HG03103 (cell line): ENCODE measurements around the gene FAM120AOS.
"Not testable (repeated sequence)": the region's sequence is repeated elsewhere in the genome, so short reads cannot be mapped to it uniquely, and the experiment has no call there.

Source experiments
- ATAC-seq: cut with Tn5 transposase; IDR thresholded peaks from one replicate; pipeline ENCODE4 v1.9.1; 2021; ENCODE audit warnings: low read depth; ENCODE audit not compliant: unreplicated experiment

The FAM120AOS gene

DNA sequence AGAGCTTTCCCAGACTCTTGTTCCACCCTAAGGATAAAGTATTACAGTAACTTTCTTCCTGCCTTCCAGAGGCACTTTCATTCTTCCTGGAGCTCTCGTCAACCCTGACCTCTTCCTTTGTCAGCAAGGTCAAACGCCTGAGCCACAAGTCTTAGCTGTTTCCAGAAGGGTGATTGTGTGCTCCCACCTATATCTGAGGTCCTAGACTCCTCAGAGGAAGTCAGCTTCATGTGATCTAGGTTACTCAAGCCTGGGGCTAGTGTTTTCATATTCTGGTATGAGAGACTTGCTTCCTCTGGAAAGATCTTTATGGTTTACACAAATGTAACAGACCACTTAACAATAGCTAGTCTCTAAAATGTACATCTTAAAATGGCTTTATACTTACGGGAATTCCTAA, 7.3 kb downstream of the FAM120AOS start:
- no peak for ATAC-seq

- no peak for ATAC-seq
Measured at GRCh38 chr9:93440896-93441580, 12.3 kb downstream of the FAM120AOS start.

DNA sequence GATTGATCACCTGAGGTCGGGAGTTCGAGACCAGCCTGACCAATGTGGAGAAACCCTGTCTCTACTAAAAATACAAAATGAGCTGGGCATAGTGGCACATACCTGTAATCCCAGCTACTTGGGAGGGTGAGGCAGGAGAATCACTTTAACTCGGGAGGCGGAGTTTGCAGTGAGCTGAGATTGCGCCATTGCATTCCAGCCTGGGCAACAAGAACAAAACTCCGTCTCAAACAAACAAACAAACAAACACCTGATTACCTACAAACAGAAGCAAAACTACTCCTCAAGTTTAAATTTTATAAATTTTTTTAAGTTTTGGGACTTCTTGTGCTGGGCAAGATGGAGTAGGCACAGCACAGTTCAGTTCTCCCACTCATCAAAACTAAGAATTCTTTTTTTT, 14.1 kb downstream of the FAM120AOS start:
- not testable (repeated sequence) for ATAC-seq

- ATAC-seq = no peak
Measured at GRCh38 chr9:93437996-93438395, 15.4 kb downstream of the FAM120AOS start.

DNA sequence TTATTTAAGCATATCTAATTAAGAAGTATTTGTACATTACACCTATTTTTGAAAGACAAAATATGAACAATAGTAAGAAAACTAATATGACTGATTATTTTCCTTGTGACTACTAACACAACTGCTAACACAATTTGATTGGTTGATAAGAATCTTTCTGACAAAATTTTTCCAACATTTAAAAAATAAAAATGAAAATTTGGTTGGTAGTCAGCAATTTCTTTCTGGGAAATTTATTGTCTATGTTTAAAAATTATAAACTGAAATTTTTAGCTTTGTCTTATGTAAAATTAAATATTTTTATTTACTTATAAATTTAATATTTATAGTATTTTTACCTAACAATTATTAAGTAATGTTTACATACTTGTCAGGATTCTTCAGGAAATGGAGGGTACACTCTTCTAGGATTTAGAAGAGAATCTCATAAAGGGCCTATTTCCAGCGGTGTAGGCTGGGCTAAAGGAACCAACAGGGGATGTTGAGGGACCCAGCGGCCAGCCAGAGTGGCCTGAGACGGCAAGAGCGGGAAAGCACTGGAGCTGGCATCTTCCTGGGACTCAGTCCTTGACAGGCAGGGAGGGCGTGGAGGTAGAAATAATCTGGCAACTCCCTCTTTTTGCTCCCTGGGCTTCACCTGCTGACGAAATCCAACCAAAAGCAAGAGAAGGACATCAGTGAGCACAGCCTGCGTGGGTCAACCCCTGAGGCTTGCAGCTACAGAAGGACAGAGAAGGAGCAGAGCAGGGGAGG, 16.6 kb downstream of the FAM120AOS start:
- no peak for ATAC-seq

DNA sequence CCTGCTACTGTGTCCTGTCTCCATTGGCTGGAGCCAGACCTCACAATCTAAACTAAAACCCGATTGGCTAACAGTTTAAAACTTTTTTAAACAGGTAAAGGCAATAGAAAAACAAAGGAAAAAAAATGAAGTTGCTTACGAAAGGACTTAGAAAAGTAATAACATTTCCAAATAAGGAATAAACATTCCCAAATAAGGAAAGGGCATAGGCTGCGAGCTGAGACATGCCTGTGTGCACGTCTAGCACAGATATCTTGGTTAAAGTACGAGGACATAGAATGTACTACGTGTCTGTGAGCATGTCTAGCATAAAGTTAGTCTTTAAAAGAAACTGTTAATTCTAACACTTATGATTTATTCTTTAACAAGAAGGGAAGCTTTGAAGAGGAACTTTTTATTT, 17.2 kb downstream of the FAM120AOS start:
- no peak for ATAC-seq

GRCh38 chr9:93435386-93435785, 18.0 kb downstream of the FAM120AOS start:
- ATAC-seq = no peak

GRCh38 chr9:93434056-93434455, 19.3 kb downstream of the FAM120AOS start:
- ATAC-seq = no peak

DNA sequence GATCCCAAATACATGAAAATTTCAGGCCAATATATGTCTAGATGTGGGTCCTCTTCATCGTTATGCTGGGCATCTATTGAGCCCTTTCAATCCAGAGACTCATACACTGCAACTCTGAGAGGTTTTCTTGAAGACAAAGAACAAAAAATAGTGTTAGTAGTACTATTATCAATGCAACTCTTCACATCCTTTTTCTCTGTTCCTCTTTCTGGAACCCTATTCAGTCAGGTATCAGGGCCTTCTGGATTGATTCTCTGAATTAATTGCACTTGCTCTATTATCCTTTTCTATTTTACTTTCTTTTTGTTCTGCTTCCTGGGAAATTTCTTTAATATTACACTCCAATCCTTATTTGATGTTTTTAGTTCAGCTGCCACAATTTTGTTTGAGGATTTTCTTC, 20.4 kb downstream of the FAM120AOS start:
- ATAC-seq = no peak

DNA sequence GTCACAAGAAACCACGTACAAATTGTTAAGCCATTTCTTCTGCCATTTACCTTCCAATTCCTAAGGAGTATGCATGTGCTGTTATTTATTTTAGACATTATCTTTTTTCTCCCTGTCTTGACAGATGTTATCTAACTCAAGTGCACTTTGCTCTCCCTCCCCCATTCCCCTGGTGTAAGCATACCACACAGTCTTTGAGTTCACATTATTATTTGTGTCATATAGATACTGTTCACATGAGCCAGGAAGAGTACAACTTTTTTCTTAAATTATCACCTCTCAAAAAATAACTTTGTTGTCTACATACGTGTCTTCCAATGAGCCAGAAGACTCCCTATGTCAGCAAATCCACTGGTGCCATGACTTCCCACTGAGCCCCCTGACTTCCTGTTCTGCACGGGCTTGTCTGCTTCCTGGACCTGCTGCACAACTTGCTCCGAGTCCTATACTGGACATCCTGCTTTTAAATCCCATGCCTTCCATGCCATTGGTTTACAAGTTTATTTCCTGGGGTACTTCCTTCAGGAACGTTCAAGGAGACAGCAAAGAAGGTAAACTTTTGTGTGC, 21.8 kb downstream of the FAM120AOS start:
- no peak for ATAC-seq

DNA sequence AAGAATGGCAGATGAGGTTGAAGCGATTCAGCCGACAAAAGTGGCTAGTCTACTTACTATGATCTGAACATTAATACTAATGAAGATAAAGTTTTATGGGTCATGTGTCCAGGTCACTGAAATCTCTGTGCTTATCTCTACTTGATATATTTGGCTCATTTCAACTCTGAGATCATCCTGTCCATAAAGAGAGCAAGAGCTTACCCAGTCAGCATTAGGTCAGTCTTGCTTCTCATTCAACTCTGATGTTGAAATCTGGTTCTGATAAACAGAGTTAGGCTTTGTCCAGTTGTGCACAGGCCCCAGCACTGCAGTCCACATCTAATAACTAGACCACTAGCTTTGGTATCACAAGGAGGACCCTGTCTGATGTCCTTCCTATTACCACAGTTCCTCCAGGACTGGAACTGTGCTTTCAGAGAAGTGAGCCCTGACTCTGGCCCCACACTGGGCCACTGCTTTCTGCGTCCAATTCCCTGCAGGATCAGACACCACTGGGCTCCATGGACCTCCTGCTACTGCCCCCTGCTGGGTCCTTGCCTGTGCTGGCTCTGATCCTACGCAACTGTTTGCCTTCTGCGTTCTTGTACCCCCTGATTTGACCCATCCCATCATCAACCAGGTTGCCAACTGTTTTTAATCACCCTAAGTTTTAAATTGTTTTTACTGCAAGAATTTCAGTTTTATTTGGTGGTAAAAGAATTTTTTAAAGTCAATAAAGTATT, 25.6 kb downstream of the FAM120AOS start:
- no peak for ATAC-seq

DNA sequence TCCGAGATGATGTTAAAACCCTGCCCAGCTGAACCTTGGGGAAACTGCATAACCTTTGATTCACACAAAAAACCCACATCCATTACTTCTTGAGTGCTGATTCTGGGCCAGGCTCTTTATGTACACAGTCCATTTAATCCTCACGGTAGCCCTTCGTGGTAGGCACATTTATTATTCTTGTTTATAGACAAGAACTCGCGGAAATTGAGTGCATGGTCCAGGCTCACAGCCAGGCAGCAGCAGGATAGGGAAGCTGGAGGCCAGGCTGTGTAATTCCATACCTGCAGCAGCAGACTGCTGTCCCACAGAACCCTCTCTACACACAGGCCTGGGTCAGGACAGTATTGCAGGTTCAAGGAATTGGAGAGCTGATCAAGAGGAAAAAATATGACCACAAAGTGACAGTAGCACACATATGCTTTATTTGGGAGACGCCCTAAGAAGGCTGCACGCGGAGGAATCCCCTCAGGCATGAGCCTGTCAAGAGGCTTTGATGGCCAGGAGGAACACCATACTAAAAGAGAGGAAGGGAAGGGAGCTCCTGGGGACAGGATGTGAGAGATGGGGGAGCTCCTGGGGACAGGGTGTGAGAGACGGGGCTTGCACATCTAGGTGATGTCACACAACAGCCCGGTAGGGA, 30.3 kb downstream of the FAM120AOS start:
- no peak for ATAC-seq

DNA sequence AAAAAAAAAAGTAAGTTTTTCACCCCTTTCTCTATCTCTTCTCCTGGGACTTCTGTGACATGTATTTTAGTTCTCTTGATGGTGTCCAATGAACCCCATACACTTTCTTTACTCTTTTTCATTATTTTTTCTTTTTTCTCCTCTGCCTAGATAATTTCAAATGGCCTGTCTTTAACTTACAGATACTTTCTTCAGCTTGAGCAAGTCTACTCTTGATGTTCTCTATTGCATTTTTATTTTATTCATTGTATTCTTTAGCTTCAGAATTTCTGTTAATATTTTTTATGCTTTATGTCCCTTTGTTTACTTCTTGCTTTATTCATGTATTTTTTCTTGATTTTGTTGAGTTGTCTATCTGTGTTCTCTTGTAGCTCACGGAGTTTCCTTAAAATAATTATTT, 34.4 kb downstream of the FAM120AOS start:
- no peak for ATAC-seq

DNA sequence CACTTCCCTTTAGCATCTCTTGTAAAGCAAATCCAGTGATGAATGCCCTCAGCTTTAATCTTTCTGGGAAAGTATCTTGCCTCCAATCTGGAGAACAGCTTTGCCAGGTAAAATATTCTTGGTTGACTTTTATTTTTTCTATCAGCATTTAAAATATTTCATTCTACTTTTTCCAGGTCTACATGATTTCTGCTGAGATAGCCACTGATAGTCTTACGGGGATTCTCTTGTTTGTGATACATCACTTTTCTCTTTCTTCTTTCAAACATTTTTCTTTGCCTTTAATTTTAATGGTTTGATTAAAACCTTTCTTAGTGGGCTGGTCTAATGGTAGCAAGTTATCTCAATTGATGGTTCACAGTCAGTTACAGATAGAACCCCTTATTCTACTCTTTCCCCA, 35.8 kb downstream of the FAM120AOS start:
- no peak for ATAC-seq

DNA sequence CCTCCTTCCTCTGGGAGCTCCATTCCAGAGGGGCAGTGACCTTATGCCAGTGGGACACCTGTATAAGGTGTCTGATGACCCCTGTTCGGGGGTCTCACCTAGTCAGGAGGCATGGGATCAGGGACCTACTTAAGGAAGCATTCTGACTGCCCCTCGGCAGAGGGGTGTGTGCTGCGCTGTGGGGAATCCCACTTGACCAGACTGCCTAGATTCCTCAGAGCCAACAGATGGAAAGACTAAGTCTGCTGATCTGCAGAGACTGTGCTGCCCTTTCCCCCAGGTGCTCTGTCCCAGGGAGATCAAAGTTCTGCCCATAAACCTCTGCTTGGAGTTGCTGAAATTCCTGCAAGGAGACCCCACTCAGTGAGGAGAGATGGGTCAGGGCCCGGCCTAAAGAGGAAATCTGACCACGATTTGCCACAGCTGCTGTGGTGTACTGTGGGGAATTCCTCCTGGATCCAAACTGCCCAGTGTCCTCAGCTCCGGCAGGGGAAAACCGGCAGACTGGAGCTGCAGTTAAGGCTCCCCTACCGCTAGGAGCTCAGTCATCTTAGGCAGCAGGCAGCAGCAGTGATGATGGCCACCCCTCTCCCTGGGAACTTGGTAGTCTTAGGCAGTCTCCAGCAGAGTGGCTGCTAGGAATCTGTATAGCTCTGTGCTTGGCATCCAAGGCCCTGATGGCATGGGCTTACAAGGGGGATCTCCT, 36.7 kb downstream of the FAM120AOS start:
- ATAC-seq = no peak

DNA sequence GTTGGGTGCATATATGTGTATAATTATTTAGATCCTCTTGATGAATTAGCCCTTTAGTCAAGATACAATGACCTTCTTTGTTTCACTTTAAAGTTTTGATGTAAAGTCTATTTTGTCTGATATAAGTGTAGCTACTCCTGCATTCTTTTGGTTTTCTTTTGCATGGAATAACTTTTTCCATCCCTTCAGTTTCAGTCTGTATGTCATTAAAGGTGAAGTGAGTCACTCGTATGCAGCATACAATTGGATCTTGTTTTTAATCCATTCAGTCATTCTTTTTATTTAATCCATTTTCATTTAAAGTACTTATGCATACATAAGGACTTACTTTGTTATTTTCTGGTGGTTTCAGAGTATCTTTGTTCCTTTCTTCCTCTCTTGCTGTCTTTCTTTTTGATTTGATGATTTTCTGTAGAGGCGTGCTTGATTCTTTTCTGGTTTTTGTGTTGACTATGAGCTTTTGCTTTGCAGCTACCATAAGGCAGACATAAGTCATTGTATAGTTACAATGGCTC, 38.1 kb downstream of the FAM120AOS start:
- no peak for ATAC-seq

DNA sequence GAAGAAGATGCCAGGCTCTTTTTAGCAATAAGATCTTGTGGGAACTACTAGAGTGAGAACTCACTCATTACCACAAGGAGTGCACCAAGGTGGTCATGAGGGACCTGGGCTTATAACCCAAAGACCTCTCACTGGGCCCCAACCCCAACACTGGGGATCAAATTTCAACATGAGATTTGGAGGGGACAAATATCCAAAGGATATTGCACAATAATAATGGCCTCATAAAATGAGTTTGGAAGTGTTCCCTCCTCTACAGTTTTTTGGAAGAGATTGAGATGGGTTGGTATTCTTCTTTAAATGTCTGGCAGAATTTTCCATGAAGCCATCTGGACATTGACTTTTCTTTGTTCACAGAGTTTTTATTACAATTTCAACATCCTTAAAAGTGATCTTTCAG, 39.9 kb downstream of the FAM120AOS start:
- no peak for ATAC-seq

DNA sequence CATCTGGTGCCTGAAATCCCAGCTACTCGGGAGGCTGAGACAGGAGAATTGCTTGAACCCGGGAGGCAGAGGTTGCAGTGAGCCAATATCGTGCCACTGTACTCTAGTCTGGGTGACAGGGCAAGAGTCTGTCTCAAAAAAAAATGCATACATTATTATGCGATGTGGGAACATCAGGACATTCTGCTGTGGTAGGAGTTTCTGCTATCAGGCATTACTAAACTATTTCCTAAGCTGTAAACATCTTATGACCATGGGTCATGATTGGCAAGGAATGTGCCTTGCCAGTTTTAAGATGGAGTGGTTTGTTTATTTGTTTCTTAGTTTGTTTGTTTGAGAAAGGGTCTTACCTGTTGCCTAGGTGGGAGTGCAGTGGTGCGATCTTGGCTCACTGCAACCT, 47.0 kb downstream of the FAM120AOS start:
- ATAC-seq = no peak

DNA sequence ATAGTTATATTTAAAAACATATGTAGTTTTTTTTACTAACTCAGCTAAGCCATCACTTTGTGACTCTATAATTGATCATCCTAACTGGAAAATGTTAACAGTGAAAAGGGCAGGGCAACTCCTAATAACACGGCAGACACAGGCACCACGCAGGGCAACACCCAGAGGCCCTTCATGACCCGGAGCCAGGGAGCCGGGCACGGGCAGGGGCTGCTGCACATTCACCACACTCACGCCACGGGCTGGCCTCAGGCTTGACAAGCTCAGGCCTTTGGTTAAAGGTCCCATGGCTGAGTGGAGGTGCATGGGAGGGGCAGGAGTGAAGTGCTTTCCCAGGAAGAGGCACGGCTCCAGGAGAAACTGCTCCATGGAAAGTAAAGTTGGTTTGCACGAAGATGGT, 54.9 kb downstream of the FAM120AOS start:
- no peak for ATAC-seq
